Eye (tissue), 1 donor: ENCODE measurements around the gene TMTC1.

Experiments used
- DNase-seq: peaks from one replicate; pipeline ENCODE4 v3.0.0-alpha.2; 2015

Gene TMTC1

DNA sequence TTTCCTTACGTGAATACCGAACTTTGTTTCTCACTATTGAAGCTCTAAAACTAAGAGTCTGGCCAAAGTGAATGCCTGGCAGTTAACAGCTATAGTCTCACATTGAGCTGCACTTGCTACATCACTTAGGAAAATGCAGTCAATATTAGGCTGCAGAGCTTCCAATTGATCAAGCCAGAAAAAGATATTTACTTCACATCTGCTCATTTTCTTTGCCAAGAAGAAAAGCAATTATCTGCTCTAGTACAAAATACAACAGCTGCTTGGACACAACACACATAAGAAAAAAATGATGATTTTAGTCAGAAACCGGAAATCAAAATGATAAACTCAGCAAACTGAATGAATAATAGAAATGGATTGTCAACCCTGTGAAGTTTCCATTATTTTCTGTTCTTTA is 45.4 kb downstream of the TMTC1 start:
- no peak for DNase-seq

DNA sequence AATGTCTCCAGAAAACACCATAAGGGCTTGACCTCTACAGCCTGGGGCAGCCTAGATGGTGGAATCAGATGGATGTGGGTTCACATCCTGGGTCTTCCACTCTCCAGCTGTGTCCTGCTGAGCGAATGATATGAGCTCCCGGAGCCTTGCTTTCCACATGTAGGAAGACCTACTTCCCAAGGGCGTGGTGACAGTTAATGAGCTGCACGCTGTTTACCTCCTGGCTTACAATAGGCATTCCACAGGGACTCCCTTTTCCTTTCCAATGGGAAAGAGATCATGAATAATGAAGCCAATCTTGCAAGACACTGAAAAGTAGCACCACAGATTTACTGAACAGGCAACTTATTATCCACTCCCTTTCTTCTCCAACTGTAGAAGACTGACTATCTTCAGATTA is 46.1 kb downstream of the TMTC1 start:
- no peak for DNase-seq

DNA sequence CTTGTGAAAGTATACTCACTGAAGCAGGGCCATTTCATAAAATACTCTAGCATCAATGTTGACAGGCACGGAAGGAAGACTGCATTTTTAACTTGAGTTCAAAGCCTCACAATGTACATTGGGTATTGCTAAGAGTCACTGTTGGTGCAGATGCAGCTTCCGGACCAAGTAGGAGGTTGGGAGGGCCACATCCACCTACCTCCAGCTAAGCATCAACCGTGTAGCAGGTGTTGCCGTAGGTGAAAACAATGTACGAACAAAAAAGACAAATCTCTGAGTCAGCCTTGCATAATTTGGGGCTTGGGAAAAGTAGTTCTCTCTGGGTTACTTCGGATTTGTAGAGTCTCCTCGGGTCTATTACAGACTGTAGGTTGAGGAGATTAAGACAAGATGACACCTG is 48.1 kb downstream of the TMTC1 start:
- no peak for DNase-seq

DNA sequence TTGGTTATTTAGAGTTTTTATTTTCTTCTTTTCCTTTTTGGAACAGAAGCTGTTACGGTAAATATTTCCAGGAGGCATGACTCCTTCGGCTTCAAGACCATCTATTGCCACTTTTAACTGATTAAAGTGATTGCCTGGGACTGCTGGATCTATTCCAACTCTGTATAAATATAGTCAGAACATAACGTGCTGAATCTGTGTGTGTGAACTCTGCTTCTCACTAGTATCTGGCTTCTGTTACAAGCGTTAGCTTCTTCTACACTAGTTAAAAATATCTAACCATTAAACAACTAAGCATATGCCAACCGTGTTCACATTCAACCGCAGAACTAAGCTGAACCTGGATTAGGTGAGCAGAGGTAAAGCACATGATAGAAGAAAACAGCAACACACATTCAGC is 49.0 kb downstream of the TMTC1 start:
- DNase-seq, result no peak

DNA sequence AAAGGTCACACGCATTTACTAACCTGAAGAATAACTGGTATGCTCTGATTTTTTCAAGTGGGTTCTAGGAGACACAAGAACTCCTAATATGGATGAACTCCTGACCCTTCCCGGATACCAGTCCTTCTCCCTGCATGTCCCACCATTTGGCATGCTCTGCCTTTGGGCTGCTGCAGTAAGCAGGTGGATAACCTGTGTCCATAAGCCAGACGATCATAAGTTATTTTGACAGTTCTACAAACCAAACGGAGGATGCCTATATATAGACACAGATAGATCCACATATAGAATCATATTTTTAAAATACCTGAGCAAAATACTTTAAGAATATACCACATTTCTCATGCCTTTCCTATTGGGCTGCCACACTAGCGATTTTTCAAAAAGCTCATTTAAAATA is 49.4 kb downstream of the TMTC1 start:
- DNase-seq, result no peak

DNA sequence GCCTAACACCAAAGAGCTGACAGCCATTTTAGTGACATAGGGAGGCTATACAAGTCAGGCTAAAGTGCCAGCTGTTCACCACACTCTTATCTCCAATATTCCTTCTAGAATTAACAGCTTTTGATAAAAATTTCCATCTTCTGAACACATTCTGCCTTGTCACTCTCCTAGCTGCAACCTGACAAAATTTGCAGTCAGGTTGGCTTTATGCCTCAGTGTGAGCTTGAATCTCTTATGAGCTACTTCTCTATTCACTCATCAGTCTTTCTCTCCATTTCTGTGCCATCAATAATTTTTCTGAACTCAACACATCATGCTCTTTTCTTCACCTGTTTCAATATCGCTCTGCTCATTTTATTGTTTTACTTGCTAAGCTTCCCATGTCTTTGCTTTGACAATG is 50.2 kb downstream of the TMTC1 start:
- no peak for DNase-seq

DNA sequence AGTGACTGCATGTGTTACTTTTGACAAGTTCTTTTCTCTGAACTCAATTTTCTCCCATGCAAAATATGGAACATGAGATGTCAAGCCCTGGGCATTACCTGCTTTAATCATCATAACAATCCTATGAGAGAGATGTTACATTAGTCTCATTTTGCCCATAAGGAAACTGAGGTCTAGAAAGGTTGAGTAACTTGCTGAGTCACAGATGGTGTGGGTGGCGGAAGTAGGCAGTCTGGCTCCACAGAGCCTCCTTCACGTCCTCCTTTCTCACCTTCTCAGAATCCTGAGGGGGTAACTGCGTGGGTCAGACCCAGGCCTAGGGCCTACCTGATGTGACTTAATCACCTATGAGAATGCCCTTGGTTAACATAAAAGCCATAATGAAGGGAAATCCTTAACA is 50.7 kb downstream of the TMTC1 start:
- DNase-seq, result no peak

DNA sequence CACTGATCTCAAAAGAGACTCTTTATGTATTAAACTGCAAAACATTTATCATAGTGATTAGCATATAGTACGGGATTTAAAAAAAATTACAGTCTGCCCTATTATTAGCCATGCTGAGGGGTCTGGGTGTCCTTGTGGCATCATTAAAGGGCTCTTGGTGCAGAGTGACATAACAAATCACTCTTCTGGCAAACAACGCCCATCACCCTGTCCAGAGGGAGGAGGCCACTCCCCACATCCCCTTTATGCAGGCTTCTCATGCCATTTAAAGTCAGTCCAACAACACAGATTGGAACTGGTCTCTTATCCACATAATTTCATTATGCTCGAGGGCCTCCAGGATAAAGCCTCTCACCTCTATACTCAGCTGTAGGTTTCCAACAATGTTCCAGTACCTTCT is 51.1 kb downstream of the TMTC1 start:
- no peak for DNase-seq

DNA sequence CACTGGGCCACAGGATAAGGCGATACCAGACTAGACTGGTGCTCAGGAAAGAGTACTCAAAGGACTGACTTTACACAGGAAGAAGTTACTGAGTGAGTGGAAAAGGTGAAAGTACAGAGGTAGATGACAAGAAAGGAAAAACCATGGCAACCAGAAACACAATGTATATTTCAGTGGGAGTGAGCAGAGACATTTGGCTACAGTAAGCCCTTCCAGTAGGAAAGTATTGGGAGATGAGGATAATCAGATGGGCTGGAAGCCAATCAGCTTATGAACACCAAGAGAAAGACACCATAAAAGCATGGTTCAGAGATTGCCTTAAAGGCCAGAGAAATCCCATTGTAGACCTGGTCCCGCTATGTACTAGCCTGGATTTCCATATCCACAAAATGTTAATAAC is 51.6 kb downstream of the TMTC1 start:
- no peak for DNase-seq

DNA sequence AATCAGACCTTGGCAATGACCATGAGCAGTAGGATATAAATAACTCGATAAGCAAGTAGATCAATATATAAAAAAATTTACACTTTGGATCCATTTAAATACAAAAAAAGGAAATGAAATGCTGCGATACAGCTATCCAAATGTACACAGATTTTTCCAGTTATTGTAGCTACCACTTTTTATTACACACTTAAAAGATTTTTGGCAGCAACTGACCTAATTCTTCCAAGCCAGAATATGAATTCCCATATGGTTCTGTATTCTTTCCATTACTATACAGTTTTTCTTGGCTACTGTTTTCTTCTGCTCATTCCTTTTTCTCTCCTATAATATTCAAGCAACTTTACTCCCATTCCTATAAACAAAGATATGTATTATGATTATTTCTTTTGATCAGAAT is 52.2 kb downstream of the TMTC1 start:
- DNase-seq, result peak; percentile 44

DNA sequence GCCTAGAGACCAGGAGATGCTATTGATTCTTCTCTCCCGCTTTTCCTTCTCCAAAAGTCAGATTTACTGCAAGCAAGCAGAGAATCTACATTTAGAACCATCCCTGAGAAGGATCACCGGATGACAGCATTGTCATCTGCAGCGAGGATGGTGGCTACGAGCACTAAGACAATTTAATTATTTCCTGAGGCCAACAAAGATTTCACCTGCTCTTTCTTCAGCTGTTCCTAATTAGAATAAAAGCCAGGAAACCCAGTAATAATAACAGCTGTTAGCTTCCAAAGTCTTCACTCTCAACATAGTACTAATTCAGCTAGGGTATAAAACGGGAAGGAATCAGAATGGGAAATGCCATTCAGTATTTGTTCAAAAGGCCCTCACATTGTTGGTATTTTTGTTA is 53.3 kb downstream of the TMTC1 start:
- no peak for DNase-seq

DNA sequence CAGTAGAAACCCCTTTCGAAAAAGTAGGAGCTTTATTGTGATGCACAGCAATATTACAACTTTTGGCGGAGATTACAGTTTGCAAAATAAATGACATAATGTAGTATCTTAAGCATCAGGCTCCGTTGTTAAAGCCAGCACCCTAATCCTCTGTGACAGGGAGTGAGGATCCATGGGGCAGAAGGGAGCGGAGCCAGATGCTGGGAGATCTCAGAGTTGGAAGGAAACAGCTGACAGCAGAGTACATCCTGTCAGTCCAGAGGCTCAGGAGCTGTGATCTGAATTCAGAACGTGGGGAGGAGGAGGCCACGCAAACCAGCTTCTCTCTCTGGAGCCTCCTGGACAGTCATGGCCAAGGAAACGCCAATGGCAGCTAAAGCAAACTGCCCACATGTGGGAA is 55.7 kb downstream of the TMTC1 start:
- DNase-seq, result peak; percentile 24

DNA sequence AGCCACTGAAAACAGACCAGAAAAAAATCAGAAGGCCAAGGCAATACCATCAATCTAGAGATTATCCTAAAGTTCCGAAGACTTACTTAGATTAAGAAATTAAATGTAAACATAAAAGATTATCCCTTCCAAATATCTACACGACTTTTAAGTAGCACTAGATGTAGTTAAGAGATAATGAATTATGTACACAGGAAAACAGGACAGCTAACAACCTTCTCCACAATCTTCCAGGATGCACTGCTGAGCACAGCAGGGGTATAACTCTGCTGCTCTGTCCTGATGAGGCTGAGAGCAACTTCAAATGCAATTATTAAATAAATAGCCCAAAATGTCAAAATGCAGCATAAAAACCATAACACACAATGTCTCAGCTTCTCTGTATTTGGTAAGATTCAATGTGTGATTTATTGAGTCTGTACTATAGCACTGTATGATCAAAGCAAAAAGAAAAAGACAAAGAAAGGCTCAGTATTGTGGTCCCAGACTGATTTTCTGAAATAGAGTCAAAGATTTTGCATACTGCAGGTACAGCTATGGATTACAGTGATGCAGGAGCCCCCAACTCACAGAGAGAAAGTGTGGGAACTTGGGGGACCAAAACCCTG is 56.9 kb downstream of the TMTC1 start:
- peak; percentile 25 for DNase-seq

DNA sequence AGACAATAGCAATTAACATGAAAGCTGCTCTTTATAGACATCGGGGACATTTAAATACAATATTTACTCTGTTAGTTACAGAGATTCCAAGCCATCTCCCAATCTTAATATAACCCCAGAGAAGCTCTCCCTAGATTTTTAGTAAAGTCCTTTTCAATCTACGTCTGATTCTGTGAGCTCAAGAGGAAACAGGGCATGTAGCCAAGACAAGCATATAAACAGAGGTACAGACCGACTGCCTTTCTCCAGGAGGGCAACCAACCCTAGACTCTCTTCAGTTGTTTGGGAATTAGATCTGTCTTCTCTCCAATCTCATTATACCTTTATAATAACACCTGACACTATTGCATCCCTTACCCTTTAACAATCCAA is 57.4 kb downstream of the TMTC1 start:
- peak; percentile 50 for DNase-seq

DNA sequence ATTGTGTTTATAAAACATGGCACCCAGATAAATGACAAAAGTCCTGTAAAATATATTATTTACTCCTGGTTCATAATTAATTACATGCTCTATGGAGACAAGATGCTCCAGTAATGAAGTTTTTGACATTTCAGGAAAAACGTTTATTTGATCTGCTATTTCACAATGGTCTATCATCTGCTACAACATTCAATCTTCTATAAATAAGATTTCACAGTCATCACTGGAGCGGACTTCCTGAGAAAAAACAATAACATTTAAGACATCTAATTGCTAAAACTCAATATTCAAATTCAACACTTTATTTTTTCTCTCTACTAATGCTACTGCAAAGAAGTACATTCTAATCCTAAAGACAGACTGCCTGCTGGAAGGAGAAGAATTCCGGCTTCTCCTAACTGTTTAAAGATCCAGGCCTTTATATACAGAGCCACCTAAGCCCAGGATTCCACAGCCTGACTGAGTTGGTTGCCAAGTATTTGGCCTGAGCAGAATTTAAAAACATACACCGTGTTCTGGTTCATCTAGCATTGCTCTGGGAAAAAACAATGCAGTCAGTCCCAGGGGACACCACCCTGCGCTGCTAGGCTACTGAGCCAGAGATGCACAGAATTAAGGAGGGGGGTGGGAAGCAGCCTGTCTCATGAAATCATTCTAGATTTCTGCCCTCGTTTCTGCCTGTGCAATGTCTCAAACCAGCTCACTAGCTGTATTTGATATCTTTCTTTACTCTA is 58.0 kb downstream of the TMTC1 start:
- DNase-seq, result peak; percentile 82

DNA sequence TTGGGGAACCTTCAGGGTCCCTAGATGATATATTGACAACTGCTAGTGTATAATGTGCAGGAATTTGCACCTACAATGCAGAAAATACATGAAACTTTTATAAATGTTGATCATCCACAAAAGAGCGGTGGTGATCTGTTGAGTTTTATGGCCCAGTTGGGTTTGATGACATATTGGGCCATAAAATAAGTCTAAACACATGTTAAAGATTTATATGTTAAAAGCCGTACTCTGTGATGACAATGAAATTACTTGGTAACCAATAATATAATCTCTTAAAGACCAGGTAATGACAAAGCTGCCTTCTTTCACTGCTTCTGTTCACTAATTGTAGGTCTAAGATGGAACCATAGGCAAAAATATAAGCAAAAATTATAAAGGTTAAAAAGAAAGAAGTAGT is 61.6 kb downstream of the TMTC1 start:
- no peak for DNase-seq

DNA sequence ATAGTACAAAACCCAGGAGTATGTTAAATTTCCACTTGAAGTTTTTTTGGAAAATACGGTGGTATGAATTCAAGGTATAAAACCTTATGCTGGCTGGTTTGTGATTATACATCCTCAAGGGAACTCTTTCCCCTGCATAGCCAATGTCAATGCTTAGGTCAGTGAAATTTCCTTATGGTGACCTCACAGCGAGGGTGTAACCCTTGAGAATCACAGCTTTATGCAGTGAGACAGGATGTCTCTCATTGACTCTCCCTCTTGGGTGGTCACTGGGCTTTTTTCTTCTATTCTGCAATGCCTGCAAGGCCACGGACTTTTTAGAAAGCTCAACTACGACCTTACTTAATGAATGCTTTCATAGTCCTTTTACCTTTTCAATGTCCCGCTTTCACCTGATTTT is 64.4 kb downstream of the TMTC1 start:
- DNase-seq, result no peak

DNA sequence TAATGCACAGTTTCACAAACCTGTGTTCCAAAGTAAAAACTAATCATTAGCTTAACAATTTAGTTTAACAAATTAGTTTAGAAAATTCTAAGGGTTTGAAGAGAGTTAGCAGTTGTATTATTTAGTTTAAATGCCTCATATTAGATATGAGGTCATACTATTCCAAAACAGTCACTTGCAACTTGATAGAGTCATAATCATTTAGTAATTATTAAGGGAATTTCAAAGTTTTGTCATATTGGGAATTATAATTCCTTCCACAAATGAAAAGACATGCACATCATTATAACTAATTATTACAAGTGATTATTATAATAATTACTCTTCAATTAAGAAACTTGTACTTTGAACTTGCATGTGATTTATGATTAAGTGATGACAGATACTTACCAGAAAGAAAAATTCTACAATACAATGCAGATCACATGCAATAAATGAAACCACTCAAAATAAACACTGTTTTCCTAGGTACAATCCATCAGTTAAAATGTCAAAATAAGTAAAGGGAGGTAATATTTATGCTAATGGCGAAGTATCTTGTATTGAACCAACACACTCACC is 66.1 kb downstream of the TMTC1 start:
- no peak for DNase-seq

DNA sequence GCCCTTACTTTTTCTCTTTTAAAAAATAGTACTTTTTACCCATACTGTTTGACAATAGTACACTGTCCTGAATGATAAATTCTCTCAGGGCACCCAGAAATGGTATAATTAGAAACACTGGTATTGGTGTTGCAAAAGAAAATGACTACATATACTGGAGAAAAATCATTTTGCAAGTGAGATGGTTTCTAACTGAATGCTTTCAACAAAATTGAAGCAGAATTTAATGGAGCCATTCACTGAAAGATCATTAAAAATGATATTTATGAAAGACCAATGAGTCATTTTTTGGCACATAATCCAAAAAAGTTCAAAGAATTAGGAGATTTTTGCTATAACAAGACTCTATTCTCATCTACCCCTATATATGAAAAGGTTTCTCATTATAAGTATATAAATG is 68.8 kb downstream of the TMTC1 start:
- no peak for DNase-seq

DNA sequence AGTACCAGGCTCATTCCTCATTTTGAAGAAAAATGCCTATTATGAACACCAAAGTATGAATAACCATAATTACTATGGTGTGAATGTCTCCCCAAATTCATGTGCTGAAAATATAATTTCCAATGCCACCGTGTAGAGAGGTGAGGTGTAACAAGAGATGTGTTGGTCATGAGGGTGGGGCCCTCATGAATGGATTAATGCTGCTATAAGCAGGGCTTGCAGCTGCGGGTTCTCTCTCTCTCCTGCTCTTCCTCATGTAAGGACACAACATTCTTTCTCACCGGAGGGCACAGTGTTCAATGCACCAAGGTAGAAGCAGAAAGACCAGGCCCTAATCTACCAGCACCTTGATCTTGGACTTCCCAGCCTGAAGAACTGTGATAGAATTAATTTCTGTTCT is 70.0 kb downstream of the TMTC1 start:
- DNase-seq, result no peak

DNA sequence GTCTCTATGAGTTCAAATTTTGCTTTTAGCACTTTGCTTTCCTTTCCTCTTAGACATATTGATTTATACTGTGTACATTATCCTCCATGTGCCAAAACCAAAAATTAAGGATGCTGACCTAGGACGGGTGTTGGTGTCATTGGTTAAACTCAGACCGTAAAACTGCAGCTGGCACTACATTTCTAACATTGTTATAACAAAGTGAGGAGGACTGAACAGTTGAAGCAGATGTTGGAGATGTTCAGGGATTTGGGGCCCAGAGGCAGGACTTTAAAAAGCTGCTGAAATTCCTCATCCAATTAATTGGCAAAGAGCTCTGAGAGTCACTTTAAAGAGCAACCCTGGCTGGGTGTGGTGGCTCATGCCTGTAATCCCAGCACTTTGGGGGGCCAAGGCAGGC is 72.4 kb downstream of the TMTC1 start:
- peak; percentile 38 for DNase-seq

DNA sequence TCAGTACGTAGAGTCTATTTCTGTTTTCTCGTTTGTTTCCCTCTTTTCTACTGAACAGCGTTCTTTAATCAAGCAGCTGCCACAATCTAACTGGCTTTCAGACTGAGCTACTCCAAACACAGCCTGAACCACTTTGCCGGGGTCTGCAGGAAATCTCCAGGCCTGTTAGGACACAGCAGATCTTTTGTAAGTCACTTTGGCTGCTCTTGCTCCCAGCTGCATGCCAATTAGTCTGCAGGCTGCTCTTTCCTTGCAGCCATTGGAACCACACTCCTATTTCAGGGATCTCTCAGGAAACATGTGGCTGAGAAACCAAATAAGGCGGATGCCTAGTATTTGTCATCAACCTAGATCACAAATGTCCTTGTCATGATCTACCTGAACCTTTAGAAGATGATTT is 73.6 kb downstream of the TMTC1 start:
- peak; percentile 87 for DNase-seq

DNA sequence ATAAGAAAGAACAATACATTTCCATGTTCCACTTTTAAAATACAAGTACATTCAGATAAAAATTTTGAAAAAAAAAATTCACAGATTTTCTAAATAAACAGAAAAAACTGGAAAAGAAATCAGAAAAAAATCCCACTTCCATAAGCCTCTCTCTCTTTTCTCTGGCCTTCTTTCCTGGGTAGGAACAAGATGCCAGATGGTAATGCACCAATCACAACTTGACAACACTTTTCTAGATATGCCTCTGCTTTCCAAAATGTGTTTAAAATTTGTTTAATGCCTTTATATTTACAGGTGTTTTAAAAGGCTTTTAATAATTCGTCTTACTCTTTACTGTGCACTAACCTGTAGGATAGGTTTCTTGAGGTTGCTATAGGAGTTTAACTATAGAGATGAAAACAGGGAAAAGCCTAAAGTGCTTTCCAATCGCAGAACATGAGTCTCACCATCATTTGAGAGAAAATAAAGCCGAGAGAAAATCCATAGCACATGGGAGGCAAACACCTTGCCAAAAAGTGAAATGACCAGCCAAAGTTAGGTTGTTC is 74.2 kb downstream of the TMTC1 start:
- no peak for DNase-seq

DNA sequence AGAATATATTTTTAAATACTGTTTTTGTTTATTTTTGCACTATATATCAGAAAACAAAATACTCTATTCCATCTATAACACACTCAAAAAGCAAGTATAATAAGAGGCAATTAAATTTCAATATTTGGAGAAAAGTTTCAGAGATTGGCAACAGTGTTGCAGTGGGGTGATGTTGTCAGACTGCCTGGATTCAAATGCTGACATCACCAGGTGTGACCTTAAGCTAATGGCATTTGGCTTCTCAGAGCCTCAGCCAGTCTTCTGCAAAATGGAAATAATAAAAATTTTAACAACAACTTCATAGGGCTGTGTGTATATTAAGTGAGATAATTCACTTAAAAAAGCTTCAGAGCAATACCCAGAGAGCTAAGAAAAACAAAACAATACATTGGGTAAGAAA is 74.7 kb downstream of the TMTC1 start:
- no peak for DNase-seq

DNA sequence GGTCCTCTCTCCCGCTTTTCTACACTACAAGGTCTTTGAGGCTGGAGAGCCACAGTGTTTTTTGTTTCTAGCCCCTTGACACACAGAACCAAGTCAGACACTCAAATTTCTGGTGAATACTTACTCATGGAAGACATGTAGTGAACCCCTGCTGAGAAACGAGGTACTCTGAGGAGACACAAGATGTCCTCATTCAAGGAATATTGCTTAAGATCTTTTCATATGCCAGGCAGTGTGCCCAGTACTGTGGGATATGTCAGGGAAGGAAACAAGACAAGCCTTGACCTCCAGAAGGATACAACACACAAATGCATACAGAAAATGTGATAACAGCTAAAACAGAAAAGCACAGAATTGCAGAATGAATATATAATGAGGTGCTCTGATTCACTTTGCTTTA is 75.9 kb downstream of the TMTC1 start:
- no peak for DNase-seq
